Heart left ventricle (tissue), 16 donors: ENCODE data around the gene TTF2. TPM values are rescaled to one million over a fixed set of nuclear protein-coding genes. Genes with fewer than 3 reads are reported as not detected.

ENCODE experiments used
- ATAC-seq, 4 donors: fragments of 200-7000 bp; cut with Tn5 transposase; one replicate each; pipeline ENCODE4 v1.9.1; 2020 to 2022; ENCODE audit warnings: moderate library complexity in 4 of 4, mild to moderate bottlenecking in 3 of 4, moderate number of reproducible peaks in 1 of 4
- DNase-seq, 5 donors: peaks; one replicate each; pipeline ENCODE4 v3.0.0-alpha.2; 2020
- H3K27ac ChIP-seq, 12 donors: fragments of 200-600 bp; sonication (generic) in 4 of 12; one replicate each; pipeline versions ENCODE4 v1.5.0 to v1.8.0; 2016 to 2022; ENCODE audit warnings: mild to moderate bottlenecking in 2 of 12
- H3K27me3 ChIP-seq, 9 donors: fragments of 200-600 bp; sonication (generic) in 2 of 9; one replicate each; pipeline versions ENCODE4 v1.5.1 to v1.8.0; 2016 to 2022; ENCODE audit warnings: mild to moderate bottlenecking in 3 of 9
- H3K36me3 ChIP-seq, 9 donors: fragments of 200-600 bp; sonication (generic) in 2 of 9; one replicate each; pipeline versions ENCODE4 v1.5.0 to v1.8.0; 2018 to 2022; ENCODE audit warnings: mild to moderate bottlenecking in 2 of 9
- H3K4me1 ChIP-seq, 12 donors: fragments of 200-600 bp; sonication (generic) in 4 of 12; one replicate each; pipeline versions ENCODE4 v1.5.0 to v1.8.0; 2016 to 2022; ENCODE audit warnings: mild to moderate bottlenecking in 3 of 12
- H3K4me3 ChIP-seq, 12 donors: fragments of 200-600 bp; sonication (generic) in 4 of 12; one replicate each; pipeline versions ENCODE4 v1.5.0 to v1.8.0; 2017 to 2022; ENCODE audit warnings: mild to moderate bottlenecking in 9 of 12, moderate library complexity in 4 of 12
- H3K9me3 ChIP-seq, 12 donors: fragments of 200-600 bp; sonication (generic) in 4 of 12; one replicate each; pipeline versions ENCODE4 v1.5.0 to v1.8.0; 2016 to 2022; ENCODE audit warnings: mild to moderate bottlenecking in 1 of 12
- CTCF ChIP-seq, 12 donors: fragments of 200-600 bp; sonication (generic) in 4 of 12; IDR thresholded peaks; one replicate each; pipeline versions ENCODE4 v1.5.0 to v1.8.0; 2018 to 2022; ENCODE audit warnings: antibody characterized with exemption in 12 of 12, mild to moderate bottlenecking in 5 of 12
- POLR2A ChIP-seq, 2 donors: fragments of 450-650 bp; IDR thresholded peaks; one replicate each; pipeline ENCODE4 v1.6.1; 2017; ENCODE audit warnings: antibody characterized with exemption in 2 of 2, mild to moderate bottlenecking in 2 of 2, moderate library complexity in 2 of 2
- WGBS, 4 donors: extraction: QIAGEN DNeasy Blood & Tissue Kit in 2 of 4; methylation state at CpG; one replicate each; pipeline versions ENCODE4 v1.1.5 to v1.1.7; 2013 to 2018; 5-methylcytosine and 5-hydroxymethylcytosine counted together
- intact Hi-C, 10 donors: fragments of 100-400 bp; cut with DNase I; formaldehyde crosslinking; loops; one replicate each; pipeline versions ENCODE4 v1.11.1 to v1.14.2; 2022
- polyA plus RNA-seq, 2 donors: library from polyadenylated mRNA; stranded (reverse); fragments of 200-250 nt; gene quantifications; one replicate each; pipeline ENCODE4 v1.2.3, GENCODE V29; 2013
- total RNA-seq, 9 donors: library from RNA; depleted of rRNA in 2 of 9; stranded (reverse); fragments of >200 nt in 2 of 9; fragmentation: NEBNext Ultra II Directional in 3 of 9; extraction: Animal tissue kit (Norgen Biotek cat#: 25700) in 3 of 9; gene quantifications; one replicate each; pipeline versions ENCODE4 v1.1.0 to v1.2.4, GENCODE V29; 2016 to 2023
- donor health status: ischemic (EF 13 %, LVEDD 7.1; RV severe dilation, severe dysfunction).
- donor health status: healthy with polysubstance abuse.
- donor health status: DM: no; HTN: yes; CAD: no.
- donor health status: DM: no; HTN: no; CAD: no.
- donor health status: ischemic (EF 25% LVEDD 6.9; RV normal size, moderate dysfunction).
- donor health status: ischemic (EF 25% LVEDD 5.7; RV mildly dilated, moderate dysfunction).
- donor health status: healthy.
- donor health status: DM: yes; HTN: yes; CAD: no.
- donor health status: ischemic (EF 35%, LVEDD 5.7; RV mildly dilated, moderate dysfunction).
- donor health status: nonischemic (EF 11% LVEDD 7.7; RV severe dilation, severe dysfunction).
- donor health status: DM: yes; HTN: yes; CAD: no.
- donor health status: PGD.
- donor health status: ischemic (EF 29% LVEDD 5.4; RV normal size, mild dysfunction).
- donor health status: nonischemic (EF 23%, LVEDD 6.1; RV moderate dilation, normal function).

The TTF2 gene
- total and polyA plus RNA-seq, 11 donors = 1.2 to 20.7 (median 7.7) TPM

DNA sequence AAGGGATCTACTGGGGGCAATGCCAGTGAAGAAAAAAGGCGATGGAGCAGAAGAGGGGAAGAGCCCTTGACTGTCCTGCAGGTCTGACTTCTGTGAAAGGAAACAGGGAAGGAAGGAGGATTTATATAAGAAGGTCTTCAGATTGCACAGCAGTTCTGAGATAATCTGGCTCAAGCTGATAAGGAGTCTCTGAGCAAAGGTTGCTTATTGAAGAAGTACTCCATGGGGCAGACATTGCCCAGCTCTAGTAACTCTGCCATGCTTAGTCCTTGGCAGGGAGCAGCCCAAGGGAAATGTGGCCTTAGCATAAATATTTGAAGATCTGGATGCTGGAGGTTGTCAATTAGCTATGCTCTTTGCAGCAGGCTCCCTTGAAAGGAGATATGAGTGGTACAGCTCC lies 15.9 kb upstream of the TTF2 start:
- intact Hi-C loops = no loop called here
- no peak overlapping the region for H3K27ac ChIP-seq
- no peaks in the 10 kb centered on the region for H3K27me3 ChIP-seq
- DNase-seq (no peak), ATAC-seq (no peak)
- H3K36me3 ChIP-seq = no peaks in the 10 kb centered on the region
- TF ChIP-seq POLR2A (IDR thresholded peaks at IDR 0.05) = no peak
- TF ChIP-seq CTCF (IDR thresholded peaks at IDR 0.05) = no peak
- peaks cover 0 to 13% (median 0%) of the 10 kb centered on the region in 12 donors for H3K4me1 ChIP-seq
- H3K9me3 ChIP-seq = peaks cover 0 to 6% (median 0%) of the 10 kb centered on the region in 12 donors
- 91 to 97% (median 94%) methylated on average over 1 of the region's 1 CpG for WGBS, 4 donors
- H3K4me3 ChIP-seq = no peak overlapping the region

DNA sequence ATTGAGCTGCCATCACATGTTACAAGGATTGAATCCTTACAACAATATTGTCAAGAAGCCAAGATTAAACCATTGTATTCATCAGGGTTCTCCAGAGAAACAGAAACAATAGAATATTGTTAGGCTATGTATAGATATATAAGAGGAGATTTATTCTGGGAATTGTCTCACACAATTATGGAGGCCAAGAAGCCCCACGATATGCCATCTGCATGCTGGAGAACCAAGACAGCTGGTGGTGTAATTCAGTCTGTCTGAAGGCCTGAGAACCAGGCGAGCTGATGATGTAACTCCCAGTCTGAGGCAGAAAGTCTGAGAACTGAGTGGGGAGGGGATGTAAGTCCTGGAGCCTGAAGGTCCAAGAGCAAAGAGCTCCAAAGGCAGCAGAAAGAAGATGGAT lies 14.5 kb upstream of the TTF2 start:
- H3K4me3 ChIP-seq = no peak overlapping the region
- H3K36me3 ChIP-seq = no peaks in the 10 kb centered on the region
- TF ChIP-seq POLR2A (IDR thresholded peaks at IDR 0.05) (no peak), CTCF (IDR thresholded peaks at IDR 0.05) (no peak)
- 48 to 69% (median 62%) methylated on average over 2 of the region's 2 CpGs for WGBS, 4 donors
- no peak for DNase-seq
- no peaks in the 10 kb centered on the region for H3K27me3 ChIP-seq
- peak in 1 of 4 donors; percentile 54 for ATAC-seq
- H3K9me3 ChIP-seq = peaks cover 0 to 6% (median 0%) of the 10 kb centered on the region in 12 donors
- intact Hi-C loops = no loop called here
- peaks cover 0 to 21% (median 0%) of the 10 kb centered on the region in 12 donors for H3K4me1 ChIP-seq
- H3K27ac ChIP-seq = no peak overlapping the region

DNA sequence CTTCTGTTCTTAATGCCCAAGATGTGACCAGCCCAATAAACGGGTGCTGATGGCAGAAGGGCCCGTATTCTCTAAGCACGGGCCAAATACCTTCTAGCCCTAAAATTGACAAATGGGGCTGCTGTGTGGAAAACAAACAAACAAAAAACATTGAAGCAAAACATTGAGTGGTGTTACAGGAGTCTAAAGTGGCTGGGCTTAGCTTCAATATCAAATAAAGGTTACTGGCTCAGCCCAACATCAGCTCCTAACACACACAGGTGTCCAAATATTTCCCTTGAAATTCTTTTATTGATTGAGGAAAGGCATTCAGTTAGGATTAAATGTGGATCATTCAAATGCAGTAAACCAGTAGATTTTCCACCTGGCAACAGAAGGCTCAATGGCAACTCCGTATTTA lies 13.3 kb upstream of the TTF2 start:
- no peak overlapping the region for H3K4me3 ChIP-seq
- intact Hi-C loops = no loop called here
- H3K36me3 ChIP-seq = no peaks in the 10 kb centered on the region
- peaks cover 0 to 6% (median 0%) of the 10 kb centered on the region in 12 donors for H3K9me3 ChIP-seq
- H3K27me3 ChIP-seq = no peaks in the 10 kb centered on the region
- ATAC-seq (no peak), DNase-seq (no peak)
- H3K27ac ChIP-seq = no peak overlapping the region
- WGBS, 4 donors = 87 to 95% (median 91%) methylated on average over 4 of the region's 4 CpGs
- no peak for TF ChIP-seq CTCF (IDR thresholded peaks at IDR 0.05)
- H3K4me1 ChIP-seq = peaks cover 0 to 32% (median 0%) of the 10 kb centered on the region in 12 donors

DNA sequence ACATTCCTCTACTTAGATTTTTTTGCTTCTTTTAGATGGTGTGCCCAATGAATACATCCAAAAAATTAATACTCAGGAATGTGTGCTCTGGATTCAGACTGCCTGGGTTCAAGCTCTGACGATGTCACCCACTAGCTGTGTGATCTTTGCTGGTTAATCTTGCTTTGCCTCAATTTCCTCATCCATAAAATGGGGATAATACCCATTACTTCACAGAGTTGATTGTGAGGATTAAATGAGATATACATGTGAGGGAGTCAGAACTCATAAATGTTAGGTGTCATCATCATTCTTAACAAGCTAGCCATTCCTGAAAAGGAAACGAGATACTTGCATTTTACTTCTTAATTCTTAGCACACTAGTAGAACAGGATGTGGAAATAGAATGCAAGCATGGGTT lies 12.9 kb upstream of the TTF2 start:
- TF ChIP-seq POLR2A (IDR thresholded peaks at IDR 0.05) (no peak), CTCF (IDR thresholded peaks at IDR 0.05) (no peak)
- intact Hi-C loops = no loop called here
- no peak overlapping the region for H3K4me3 ChIP-seq
- H3K27ac ChIP-seq = no peak overlapping the region
- WGBS, 4 donors = 88 to 93% (median 91%) methylated on average over 2 of the region's 2 CpGs
- H3K4me1 ChIP-seq = peaks cover 0 to 35% (median 0%) of the 10 kb centered on the region in 12 donors
- peaks cover 0 to 6% (median 0%) of the 10 kb centered on the region in 12 donors for H3K9me3 ChIP-seq
- H3K27me3 ChIP-seq = no peaks in the 10 kb centered on the region
- DNase-seq (no peak), ATAC-seq (no peak)
- no peaks in the 10 kb centered on the region for H3K36me3 ChIP-seq
